ENCODE measurements around the gene PARD6G.
A peak's percentile ranks its signal among the peaks of the same experiment; 100 is the strongest.

PARD6G gene

GRCh38 chr18:80253871-80254492 lies 6.7 kb upstream of the PARD6G start:
- H3K27ac ChIP-seq = no peak overlapping the region
- TF ChIP-seq ZFX (IDR thresholded peaks at IDR 0.05) (no peak), CTCF (conservative IDR thresholded peaks at IDR 0.05) (no peak)

- no peak for TF ChIP-seq CTCF (conservative IDR thresholded peaks at IDR 0.05)
- TF ChIP-seq ZFX (IDR thresholded peaks at IDR 0.05) = no peak
- no peak overlapping the region for H3K27ac ChIP-seq
These were observed 5.9 kb upstream of the PARD6G start for GRCh38 chr18:80253236-80253635.

GRCh38 chr18:80252136-80252535 lies 4.8 kb upstream of the PARD6G start:
- no peak overlapping the region for H3K27ac ChIP-seq
- TF ChIP-seq CTCF (conservative IDR thresholded peaks at IDR 0.05) (no peak), ZFX (IDR thresholded peaks at IDR 0.05) (no peak)

- H3K27ac ChIP-seq = no peak overlapping the region
- TF ChIP-seq CTCF (conservative IDR thresholded peaks at IDR 0.05) (no peak), ZFX (IDR thresholded peaks at IDR 0.05) (no peak)
These were observed 4.4 kb upstream of the PARD6G start for GRCh38 chr18:80251700-80252099.

GRCh38 chr18:80250740-80251364 lies 3.5 kb upstream of the PARD6G start:
- H3K27ac ChIP-seq = no peak overlapping the region
- no peak for TF ChIP-seq ZFX (IDR thresholded peaks at IDR 0.05)
- no peak for TF ChIP-seq CTCF (conservative IDR thresholded peaks at IDR 0.05)

- no peak for TF ChIP-seq ZFX (IDR thresholded peaks at IDR 0.05)
- no peak for TF ChIP-seq CTCF (conservative IDR thresholded peaks at IDR 0.05)
These were observed 2.1 kb upstream of the PARD6G start for GRCh38 chr18:80249217-80250093.

More at GRCh38 chr18:80249217-80250093, 2.1 kb upstream of the PARD6G start:
- H3K27ac ChIP-seq = peak overlapping the region; percentile 23; the same call in 1 of the 2 replicates
